DND-41 (cell line): ENCODE results near the gene BAIAP2.
A peak's percentile ranks its signal among the peaks of the same experiment; 100 is the strongest.

Experiments used
- ATAC-seq: fragments of 200-7000 bp; cut with Tn5 transposase; 3 replicates; pipeline ENCODE4 v1.9.1; 2021; ENCODE audit warnings: low read depth; ENCODE audit not compliant: insufficient read depth
- DNase-seq: peaks from one replicate; pipeline ENCODE4 v3.0.0-alpha.2; 2020
- H2AFZ ChIP-seq: 2 replicates; pipeline ENCODE4 v1.6.0; 2012; ENCODE audit warnings: low read depth, low read length
- H3K27ac ChIP-seq: 2 replicates; pipeline ENCODE4 v1.5.1; 2012; ENCODE audit warnings: low read length, inconsistent platforms
- H3K27me3 ChIP-seq: fragments of 200-600 bp; sonication (generic); 2 replicates; pipeline ENCODE4 v1.6.0; 2012; ENCODE audit warnings: low read length, mild to moderate bottlenecking, inconsistent platforms; ENCODE audit not compliant: insufficient read depth, poor library complexity
- H3K36me3 ChIP-seq: 2 replicates; pipeline ENCODE4 v1.5.1; 2012; ENCODE audit warnings: low read length, inconsistent platforms; ENCODE audit not compliant: insufficient read depth
- H3K4me1 ChIP-seq: 2 replicates; pipeline ENCODE4 v1.5.1; 2012; ENCODE audit warnings: mild to moderate bottlenecking, low read length; ENCODE audit not compliant: insufficient read depth
- H3K4me2 ChIP-seq: 2 replicates; pipeline ENCODE4 v1.6.0; 2012; ENCODE audit warnings: mild to moderate bottlenecking, moderate library complexity, low read length, inconsistent platforms; ENCODE audit not compliant: insufficient read depth
- H3K4me3 ChIP-seq, 2 experiments: fragments of 200-600 bp in 1 of 2; shearing (Covaris generic) in 1 of 2; 2 replicates each; pipeline ENCODE4 v1.5.1; 2012 to 2016; ENCODE audit warnings: inconsistent platforms in 2 of 2, low read length in 2 of 2, mild to moderate bottlenecking in 2 of 2, low read depth in 1 of 2, moderate library complexity in 1 of 2
- H3K79me2 ChIP-seq: 2 replicates; pipeline ENCODE4 v1.6.0; 2012; ENCODE audit warnings: low read length, inconsistent platforms; ENCODE audit not compliant: insufficient read depth
- H3K9ac ChIP-seq: 2 replicates; pipeline ENCODE4 v1.6.0; 2012; ENCODE audit warnings: low read depth, mild to moderate bottlenecking, inconsistent platforms, low read length, moderate library complexity
- H3K9me3 ChIP-seq: 2 replicates; pipeline ENCODE4 v1.5.1; 2012; ENCODE audit warnings: low read length, moderate library complexity, mild to moderate bottlenecking, inconsistent platforms; ENCODE audit not compliant: insufficient read depth, severe bottlenecking
- H4K20me1 ChIP-seq: 2 replicates; pipeline ENCODE4 v1.6.0; 2012; ENCODE audit warnings: low read length; ENCODE audit not compliant: insufficient read depth
- EZH2 ChIP-seq: IDR thresholded peaks from 3 replicates; pipeline ENCODE4 v1.6.1; 2012; ENCODE audit warnings: borderline replicate concordance, low read depth, mild to moderate bottlenecking, moderate library complexity, low read length, inconsistent platforms; ENCODE audit not compliant: severe bottlenecking
- TF ChIP-seq, protein P1 (sequence below): IDR thresholded peaks from 2 replicates; pipeline ENCODE4 v1.5.1; 2012; ENCODE audit warnings: borderline replicate concordance, low read length, moderate library complexity, mild to moderate bottlenecking; ENCODE audit not compliant: poor library complexity, severe bottlenecking; ENCODE audit errors: extremely low read depth

Gene BAIAP2

GRCh38 chr17:81140018-81140417 lies 105.1 kb downstream of the BAIAP2 start:
- peaks cover 3% of the 10 kb centered on the region for H3K9me3 ChIP-seq
- no peak overlapping the region for H3K4me3 ChIP-seq
- ATAC-seq (no peak), DNase-seq (no peak)
- no peaks in the 10 kb centered on the region for H3K27me3 ChIP-seq
- TF ChIP-seq EZH2 = no peak
- TF ChIP-seq, protein P1, sequence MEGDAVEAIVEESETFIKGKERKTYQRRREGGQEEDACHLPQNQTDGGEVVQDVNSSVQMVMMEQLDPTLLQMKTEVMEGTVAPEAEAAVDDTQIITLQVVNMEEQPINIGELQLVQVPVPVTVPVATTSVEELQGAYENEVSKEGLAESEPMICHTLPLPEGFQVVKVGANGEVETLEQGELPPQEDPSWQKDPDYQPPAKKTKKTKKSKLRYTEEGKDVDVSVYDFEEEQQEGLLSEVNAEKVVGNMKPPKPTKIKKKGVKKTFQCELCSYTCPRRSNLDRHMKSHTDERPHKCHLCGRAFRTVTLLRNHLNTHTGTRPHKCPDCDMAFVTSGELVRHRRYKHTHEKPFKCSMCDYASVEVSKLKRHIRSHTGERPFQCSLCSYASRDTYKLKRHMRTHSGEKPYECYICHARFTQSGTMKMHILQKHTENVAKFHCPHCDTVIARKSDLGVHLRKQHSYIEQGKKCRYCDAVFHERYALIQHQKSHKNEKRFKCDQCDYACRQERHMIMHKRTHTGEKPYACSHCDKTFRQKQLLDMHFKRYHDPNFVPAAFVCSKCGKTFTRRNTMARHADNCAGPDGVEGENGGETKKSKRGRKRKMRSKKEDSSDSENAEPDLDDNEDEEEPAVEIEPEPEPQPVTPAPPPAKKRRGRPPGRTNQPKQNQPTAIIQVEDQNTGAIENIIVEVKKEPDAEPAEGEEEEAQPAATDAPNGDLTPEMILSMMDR = no peak
- no peak overlapping the region for H3K9ac ChIP-seq
- no peak overlapping the region for H2AFZ ChIP-seq
- H4K20me1 ChIP-seq = peaks cover 8% of the 10 kb centered on the region
- no peaks in the 10 kb centered on the region for H3K4me1 ChIP-seq
- H3K36me3 ChIP-seq = no peaks in the 10 kb centered on the region
- no peak overlapping the region for H3K4me2 ChIP-seq
- no peak overlapping the region for H3K27ac ChIP-seq
- H3K79me2 ChIP-seq = no peaks in the 10 kb centered on the region

GRCh38 chr17:81140695-81141094 lies 105.7 kb downstream of the BAIAP2 start:
- no peak overlapping the region for H3K9ac ChIP-seq
- H3K27me3 ChIP-seq = no peaks in the 10 kb centered on the region
- H3K27ac ChIP-seq = no peak overlapping the region
- H3K9me3 ChIP-seq = peaks cover 3% of the 10 kb centered on the region
- peaks cover 7% of the 10 kb centered on the region for H4K20me1 ChIP-seq
- H3K79me2 ChIP-seq = no peaks in the 10 kb centered on the region
- H3K4me3 ChIP-seq = no peak overlapping the region
- TF ChIP-seq, protein P1 = no peak
- no peak for TF ChIP-seq EZH2
- no peaks in the 10 kb centered on the region for H3K4me1 ChIP-seq
- H3K36me3 ChIP-seq = no peaks in the 10 kb centered on the region
- no peak overlapping the region for H2AFZ ChIP-seq
- ATAC-seq = no peak
- H3K4me2 ChIP-seq = no peak overlapping the region
- no peak for DNase-seq

GRCh38 chr17:81142301-81143199 lies 107.6 kb downstream of the BAIAP2 start:
- H3K27ac ChIP-seq = no peak overlapping the region
- H3K4me3 ChIP-seq = no peak overlapping the region
- H3K36me3 ChIP-seq = no peaks in the 10 kb centered on the region
- H2AFZ ChIP-seq = no peak overlapping the region
- peaks cover 3% of the 10 kb centered on the region for H3K9me3 ChIP-seq
- H3K27me3 ChIP-seq = no peaks in the 10 kb centered on the region
- no peak overlapping the region for H3K4me2 ChIP-seq
- H3K4me1 ChIP-seq = no peaks in the 10 kb centered on the region
- DNase-seq = peak; percentile 72
- no peaks in the 10 kb centered on the region; the same call in 1 of the 2 replicates for H4K20me1 ChIP-seq
- peak; percentile 96 for ATAC-seq
- no peaks in the 10 kb centered on the region for H3K79me2 ChIP-seq
- no peak for TF ChIP-seq EZH2
- TF ChIP-seq, protein P1 = peak; percentile 84
- no peak overlapping the region for H3K9ac ChIP-seq
